T-cell (primary cell): ENCODE results near the gene CALML5. TPM values are rescaled to one million over a fixed set of nuclear protein-coding genes. Genes with fewer than 3 reads are reported as not detected.
"Not testable (repeated sequence)": the region's sequence is repeated elsewhere in the genome, so short reads cannot be mapped to it uniquely, and the experiment has no call there.

Experiments
- ATAC-seq, 4 experiments: fragments of 200-7000 bp in 3 of 4; fragments of 150-1000 bp in 1 of 4; cut with Tn5 transposase; replicated peaks in 1 of 4; 1 replicate in 3 of 4; 2 replicates in 1 of 4; pipeline ENCODE4 v1.10.0; 2021; ENCODE audit warnings: moderate library complexity in 3 of 4, mild to moderate bottlenecking in 2 of 4, moderate number of reproducible peaks in 1 of 4
- CTCF ChIA-PET, 2 donors: fragments of 300-600 bp; sonication (Branson Sonifier 250); formaldehyde crosslinking; loops; one replicate each; lab custom pipeline; 2022; ENCODE audit warnings: antibody characterized with exemption in 2 of 2; lab: Charles Lee
- POLR2A ChIA-PET, 2 donors: fragments of 300-600 bp; sonication (Branson Sonifier 250); formaldehyde crosslinking; loops; one replicate each; lab custom pipeline; 2022; ENCODE audit warnings: antibody characterized with exemption in 2 of 2; lab: Charles Lee
- DNase-seq, 35 experiments: peaks; one replicate each; pipeline versions ENCODE4 v3.0.0 to v3.0.0-alpha.2; 2013 to 2023
- H3K27ac ChIP-seq: one replicate; pipeline ENCODE4 v1.5.1; 2013; ENCODE audit warnings: low read length
- H3K27me3 ChIP-seq, 2 experiments: replicated peaks in 1 of 2; 1 replicate in 1 of 2; 2 replicates in 1 of 2; pipeline versions ENCODE4 v1.6.1 to v1.7.0; 2013; ENCODE audit warnings: low read length in 1 of 2, mixed read lengths in 1 of 2; ENCODE audit not compliant: control insufficient read depth in 2 of 2, insufficient read depth in 2 of 2; ENCODE audit errors: extremely low read depth in 1 of 2
- H3K36me3 ChIP-seq, 2 donors: 1 replicate in 1 of 2; 2 replicates in 1 of 2; pipeline versions ENCODE4 v1.6.1 to v1.7.0; 2013; ENCODE audit warnings: low read length in 1 of 2; ENCODE audit not compliant: control insufficient read depth in 2 of 2, insufficient read depth in 1 of 2; ENCODE audit errors: extremely low read depth in 1 of 2
- H3K4me1 ChIP-seq, 2 experiments: 1 replicate in 1 of 2; 2 replicates in 1 of 2; pipeline versions ENCODE4 v1.6.1 to v1.7.0; 2013; ENCODE audit warnings: low read length in 2 of 2, mixed read lengths in 1 of 2; ENCODE audit not compliant: insufficient read depth in 2 of 2, control insufficient read depth in 1 of 2; ENCODE audit errors: extremely low read depth in 1 of 2
- H3K4me3 ChIP-seq, 2 donors: 1 replicate in 1 of 2; 2 replicates in 1 of 2; pipeline versions ENCODE4 v1.5.1 to v1.7.0; 2013; ENCODE audit warnings: mild to moderate bottlenecking in 2 of 2, low read length in 1 of 2, moderate library complexity in 1 of 2; ENCODE audit not compliant: control insufficient read depth in 1 of 2; ENCODE audit errors: extremely low read depth in 1 of 2
- H3K9me3 ChIP-seq: 2 replicates; pipeline ENCODE4 v1.7.0; 2013
- H3K27ac Mint-ChIP-seq, 2 donors: one replicate each; pipeline ENCODE4 v1.8.0; 2020 to 2021; ENCODE audit warnings: mild to moderate bottlenecking in 2 of 2, mixed read lengths in 2 of 2
- H3K27me3 Mint-ChIP-seq, 2 donors: one replicate each; pipeline ENCODE4 v1.8.0; 2021 to 2022; ENCODE audit warnings: mixed read lengths in 2 of 2
- H3K36me3 Mint-ChIP-seq: one replicate; pipeline ENCODE4 v1.8.0; 2021; ENCODE audit warnings: mixed read lengths
- H3K4me1 Mint-ChIP-seq, 3 donors: one replicate each; pipeline ENCODE4 v1.8.0; 2020 to 2022; ENCODE audit warnings: mixed read lengths in 3 of 3, mild to moderate bottlenecking in 1 of 3
- H3K4me3 Mint-ChIP-seq, 3 donors: one replicate each; pipeline ENCODE4 v1.8.0; 2020 to 2022; ENCODE audit warnings: mild to moderate bottlenecking in 3 of 3, mixed read lengths in 3 of 3, moderate library complexity in 3 of 3
- H3K9me3 Mint-ChIP-seq, 3 donors: one replicate each; pipeline ENCODE4 v1.8.0; 2020 to 2022; ENCODE audit warnings: mixed read lengths in 3 of 3
- WGBS: methylation state at CpG from one replicate; pipeline ENCODE4 v1.1.5; 2013; ENCODE audit warnings: missing lambda C conversion rate; ENCODE audit not compliant: insufficient coverage; 5-methylcytosine and 5-hydroxymethylcytosine counted together
- total RNA-seq, 35 experiments: library from RNA in 6 of 35; stranded (reverse) in 6 of 35; fragments of 120-200 nt in 1 of 35; gene quantifications; one replicate each; pipeline versions ENCODE4 v1.2.1 to v1.2.4 and lab custom pipeline; 2013 to 2026

The CALML5 gene
- total RNA-seq, 5 donors from 2014 or later (not counting 1 experiment from before 2014, with no cell fraction given) = not detected

- no peaks in the 10 kb centered on the region for H3K36me3 ChIP-seq
- Mint-ChIP-seq H3K36me3 (no peaks in the 10 kb centered on the region), H3K27me3 (peaks cover 0 to 4% of the 10 kb centered on the region in 2 donors), H3K4me1 (no peaks in the 10 kb centered on the region), H3K27ac (no peak overlapping the region), H3K4me3 (no peak overlapping the region), H3K9me3 (no peaks in the 10 kb centered on the region)
- H3K4me3 ChIP-seq = no peak overlapping the region
- ATAC-seq (no peak), DNase-seq (no peak)
- ChIA-PET POLR2A (interaction anchor here in 1 of 2 donors (0.6 to 1.0 kb wide), 2 partner anchors 13 to 27 kb away, joined by 3 to 4 read pairs; no protein-coding TSS in a partner anchor), CTCF (no interaction called here)
- no peak overlapping the region for H3K27ac ChIP-seq
- no peaks in the 10 kb centered on the region for H3K4me1 ChIP-seq
- no peaks in the 10 kb centered on the region for H3K9me3 ChIP-seq
- WGBS = 77% methylated on average over 8 of the region's 13 CpGs
- peaks cover 0 to 16% of the 10 kb centered on the region in 2 experiments for H3K27me3 ChIP-seq
These were observed 22.3 kb downstream of the CALML5 start for GRCh38 chr10:5476918-5477525.

DNA sequence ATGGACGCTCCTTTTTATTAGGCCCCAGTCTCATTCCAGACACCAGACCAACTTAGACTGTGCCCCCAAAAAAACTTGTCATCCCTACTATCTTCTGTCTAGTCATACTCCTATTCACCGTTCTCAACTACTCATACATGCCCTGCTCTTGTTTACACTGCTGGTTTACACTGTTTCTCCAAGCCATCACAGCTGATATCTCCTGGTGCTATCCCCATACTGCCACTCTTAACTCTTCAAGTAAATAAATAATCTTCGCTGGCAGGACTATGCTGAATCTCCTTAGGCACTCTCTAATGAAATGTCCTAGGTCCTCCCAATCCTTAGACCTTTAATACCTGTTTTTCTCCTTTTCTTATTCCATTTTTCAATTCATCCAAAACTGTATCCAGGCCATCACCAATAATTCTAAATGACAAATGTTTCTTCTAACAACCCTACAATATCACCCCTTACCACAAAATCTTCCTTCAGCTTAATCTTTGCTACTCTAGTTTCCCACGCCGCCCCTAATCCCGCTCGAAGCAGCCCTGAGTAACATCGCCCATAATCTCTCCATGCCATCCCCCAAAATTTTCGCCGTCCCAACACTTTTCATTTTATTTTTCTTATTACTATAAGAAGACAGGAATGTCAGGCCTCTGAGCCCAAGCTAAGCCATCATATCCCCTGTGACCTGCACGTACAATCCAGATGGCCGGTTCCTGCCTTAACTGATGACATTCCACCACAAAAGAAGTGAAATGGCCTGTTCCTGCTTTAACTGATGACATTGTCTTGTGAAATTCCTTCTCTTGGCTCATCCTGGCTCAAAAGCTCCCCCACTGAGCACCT, 23.2 kb downstream of the CALML5 start:
- H3K27ac Mint-ChIP-seq, H3K27ac ChIP-seq, H3K4me3 Mint-ChIP-seq, POLR2A ChIA-PET, H3K27me3 Mint-ChIP-seq, DNase-seq, H3K9me3 Mint-ChIP-seq, H3K4me3 ChIP-seq, H3K4me1 ChIP-seq, H3K9me3 ChIP-seq, ATAC-seq, H3K36me3 ChIP-seq, H3K4me1 Mint-ChIP-seq, H3K36me3 Mint-ChIP-seq: not testable (repeated sequence)
- 92% methylated on average over 7 of the region's 12 CpGs for WGBS
- H3K27me3 ChIP-seq = peaks cover 0 to 13% of the 10 kb centered on the region in 2 experiments
- CTCF ChIA-PET = interaction anchor here in 1 of 2 donors (0.7 kb wide), 1 partner anchor 656 kb away, joined by 3 read pairs; no protein-coding TSS in a partner anchor

DNA sequence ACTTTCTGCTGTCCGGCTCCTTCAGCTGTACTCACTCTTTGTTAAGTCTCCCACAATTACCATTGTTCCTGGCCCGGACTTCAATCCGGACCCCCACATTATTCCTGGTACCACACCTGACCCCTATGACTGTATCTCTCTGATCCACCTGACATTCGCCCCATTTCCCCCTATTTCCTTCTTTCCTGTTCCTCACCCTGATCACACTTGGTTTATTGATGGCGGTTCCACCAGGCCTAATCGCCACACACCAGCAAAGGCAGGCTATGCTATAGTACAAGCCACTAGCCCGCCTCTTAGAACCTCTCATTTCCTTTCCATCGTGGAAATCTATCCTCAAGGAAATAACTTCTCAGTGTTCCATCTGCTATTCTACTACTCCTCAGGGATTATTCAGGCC, 24.3 kb downstream of the CALML5 start:
- H3K27me3 ChIP-seq, H3K9me3 ChIP-seq, CTCF ChIA-PET, H3K27me3 Mint-ChIP-seq, H3K36me3 Mint-ChIP-seq, H3K4me1 ChIP-seq, H3K9me3 Mint-ChIP-seq, H3K36me3 ChIP-seq, H3K4me1 Mint-ChIP-seq, ATAC-seq, H3K27ac Mint-ChIP-seq, H3K4me3 Mint-ChIP-seq, H3K27ac ChIP-seq, H3K4me3 ChIP-seq, DNase-seq, POLR2A ChIA-PET: not testable (repeated sequence)
- WGBS = 100% methylated on average over 3 of the region's 8 CpGs

DNA sequence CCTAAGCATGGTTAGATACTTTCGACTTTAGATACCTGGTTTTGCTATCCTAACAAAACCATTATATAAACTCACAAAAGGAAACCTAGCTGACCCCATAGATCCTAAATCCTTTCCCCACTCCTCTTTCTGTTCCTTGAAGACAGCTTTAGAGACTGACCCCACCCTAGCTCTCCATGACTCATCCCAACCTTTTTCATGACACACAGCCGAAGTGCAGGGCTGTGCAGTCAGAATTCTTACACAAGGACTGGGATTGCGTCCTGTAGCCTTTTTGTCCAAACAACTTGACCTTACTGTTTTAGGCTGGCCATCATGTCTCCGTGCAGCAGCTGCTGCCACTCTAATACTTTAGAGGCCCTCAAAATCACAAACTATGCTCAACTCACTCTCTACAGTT, 24.7 kb downstream of the CALML5 start:
- H3K4me1 Mint-ChIP-seq, H3K9me3 Mint-ChIP-seq, H3K4me3 Mint-ChIP-seq, H3K36me3 ChIP-seq, POLR2A ChIA-PET, H3K27me3 Mint-ChIP-seq, DNase-seq, H3K9me3 ChIP-seq, H3K27me3 ChIP-seq, ATAC-seq, H3K27ac ChIP-seq, H3K4me3 ChIP-seq, H3K4me1 ChIP-seq, H3K27ac Mint-ChIP-seq, CTCF ChIA-PET, H3K36me3 Mint-ChIP-seq: not testable (repeated sequence)
- WGBS = 87% methylated on average over 4 of the region's 4 CpGs

DNA sequence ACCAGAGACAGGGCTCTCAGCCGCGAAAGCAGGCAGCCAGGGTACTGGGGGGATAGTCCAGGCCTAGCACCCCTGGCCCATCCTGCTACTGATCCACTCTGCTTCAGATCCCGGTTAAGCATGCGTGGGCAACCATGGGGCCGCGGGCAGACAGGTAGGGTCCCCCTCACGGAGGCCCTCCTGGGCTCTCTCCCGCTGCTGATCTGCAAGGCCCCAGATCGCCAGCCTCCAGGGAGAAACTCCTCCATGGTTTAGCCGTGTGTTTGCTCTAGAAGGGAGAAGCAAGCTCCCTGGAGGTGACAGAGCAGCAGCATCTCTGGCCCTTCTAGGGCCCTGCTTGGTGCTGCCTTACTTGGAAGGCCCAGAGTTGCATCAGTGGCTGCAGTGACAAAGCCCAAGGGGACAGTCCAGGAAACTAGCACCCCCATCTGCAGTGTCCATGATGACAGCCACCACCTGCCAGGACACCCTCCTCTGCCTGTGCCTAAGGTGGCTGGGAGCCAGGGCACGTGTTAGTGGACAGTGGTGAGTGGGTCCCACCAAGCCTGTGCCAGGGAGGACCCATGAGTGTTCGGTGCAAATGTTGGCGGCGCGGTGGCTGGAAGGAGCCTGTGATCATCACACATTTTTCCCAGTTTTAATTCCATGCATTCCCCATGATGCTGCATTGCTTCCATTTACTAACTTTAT, 29.2 kb downstream of the CALML5 start:
- H3K4me1 Mint-ChIP-seq = peaks cover 0 to 12% (median 3%) of the 10 kb centered on the region in 3 donors
- 98% methylated on average over 11 of the region's 15 CpGs for WGBS
- CTCF ChIA-PET = no interaction called here
- no peak overlapping the region for H3K4me3 ChIP-seq
- no peak for DNase-seq
- POLR2A ChIA-PET = no interaction called here
- no peaks in the 10 kb centered on the region for H3K27me3 Mint-ChIP-seq
- H3K9me3 Mint-ChIP-seq = peaks cover 0 to 3% (median 0%) of the 10 kb centered on the region in 3 donors
- no peak for ATAC-seq
- no peaks in the 10 kb centered on the region for H3K36me3 ChIP-seq
- no peak overlapping the region for H3K27ac Mint-ChIP-seq
- H3K36me3 Mint-ChIP-seq = no peaks in the 10 kb centered on the region
- H3K4me3 Mint-ChIP-seq = no peak overlapping the region
- no peaks in the 10 kb centered on the region for H3K9me3 ChIP-seq
- peaks cover 0 to 2% of the 10 kb centered on the region in 2 experiments for H3K4me1 ChIP-seq
- no peak overlapping the region for H3K27ac ChIP-seq
- no peaks in the 10 kb centered on the region for H3K27me3 ChIP-seq

- Mint-ChIP-seq H3K9me3 (peaks cover 0 to 3% (median 0%) of the 10 kb centered on the region in 3 donors), H3K27ac (no peak overlapping the region), H3K36me3 (no peaks in the 10 kb centered on the region), H3K27me3 (no peaks in the 10 kb centered on the region), H3K4me3 (no peak overlapping the region), H3K4me1 (peaks cover 0 to 12% (median 3%) of the 10 kb centered on the region in 3 donors)
- no peaks in the 10 kb centered on the region for H3K9me3 ChIP-seq
- ATAC-seq (no peak), DNase-seq (no peak)
- no peaks in the 10 kb centered on the region for H3K27me3 ChIP-seq
- POLR2A ChIA-PET = no interaction called here
- H3K27ac ChIP-seq = no peak overlapping the region
- WGBS = 94% methylated on average over 14 of the region's 15 CpGs
- CTCF ChIA-PET = no interaction called here
- no peaks in the 10 kb centered on the region for H3K36me3 ChIP-seq
- no peak overlapping the region for H3K4me3 ChIP-seq
- H3K4me1 ChIP-seq = peaks cover 0 to 2% of the 10 kb centered on the region in 2 experiments
These were observed 29.9 kb downstream of the CALML5 start for GRCh38 chr10:5469353-5470061.
